ENCODE measurements around the gene TLCD4.
A peak's percentile ranks its signal among the peaks of the same experiment; 100 is the strongest.
"Not testable (repeated sequence)": the region's sequence is repeated elsewhere in the genome, so short reads cannot be mapped to it uniquely, and the experiment has no call there.

Gene TLCD4, protein sequence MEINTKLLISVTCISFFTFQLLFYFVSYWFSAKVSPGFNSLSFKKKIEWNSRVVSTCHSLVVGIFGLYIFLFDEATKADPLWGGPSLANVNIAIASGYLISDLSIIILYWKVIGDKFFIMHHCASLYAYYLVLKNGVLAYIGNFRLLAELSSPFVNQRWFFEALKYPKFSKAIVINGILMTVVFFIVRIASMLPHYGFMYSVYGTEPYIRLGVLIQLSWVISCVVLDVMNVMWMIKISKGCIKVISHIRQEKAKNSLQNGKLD

GRCh38 chr1:95117207-95118066, at the start of gene TLCD4:
Gene TLCD4, plus strand, starts transcription at chr1:95117355. Its CDS starts 26,547 bp downstream, at chr1:95143902.
- DNase-seq, result peak; percentile 46 to 54

GRCh38 chr1:95067568-95067967, 49.6 kb upstream of the TLCD4 start:
- no peak for DNase-seq

- DNase-seq, result no peak
These were observed 48.0 kb upstream of the TLCD4 start for GRCh38 chr1:95068956-95069709.

GRCh38 chr1:95069710-95070093, 47.5 kb upstream of the TLCD4 start:
- DNase-seq, result no peak

DNA sequence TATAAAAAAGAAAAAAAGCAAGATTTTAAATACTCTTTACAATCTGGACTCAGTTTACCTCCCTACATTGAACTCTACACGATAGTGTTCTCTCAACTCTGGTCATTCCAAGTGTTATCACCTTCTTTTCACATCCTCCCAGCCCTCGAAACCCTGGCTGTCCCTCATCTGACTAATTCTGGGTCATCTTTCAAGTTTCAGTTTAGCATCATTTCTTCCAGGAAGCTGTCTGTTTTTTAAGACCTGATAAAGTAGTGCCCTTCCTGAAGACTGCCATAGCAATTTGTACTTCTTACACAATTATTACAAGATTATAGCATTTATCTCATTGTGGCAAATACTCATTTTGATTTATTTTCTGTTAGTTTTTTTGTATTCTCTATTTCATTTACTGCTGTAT, 45.6 kb upstream of the TLCD4 start:
- no peak for DNase-seq

DNA sequence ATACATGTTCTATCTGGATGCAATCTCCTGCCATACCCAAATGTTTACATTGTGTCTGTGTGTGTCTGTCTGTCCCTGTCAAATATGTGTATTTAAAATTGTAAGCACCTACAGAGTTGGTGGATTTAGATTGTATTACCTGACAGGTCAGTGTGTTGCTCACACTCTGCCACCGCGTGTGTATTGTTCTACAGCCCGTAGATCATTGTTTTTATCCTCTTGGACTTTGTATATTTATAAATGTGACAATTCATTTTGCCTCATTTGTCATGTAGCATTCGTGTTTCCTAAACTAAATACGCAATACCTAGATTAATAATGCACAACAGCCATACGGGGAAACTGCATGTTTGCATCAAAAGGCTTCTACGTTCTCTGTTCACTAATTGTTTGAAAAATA, 45.0 kb upstream of the TLCD4 start:
- no peak for DNase-seq

DNA sequence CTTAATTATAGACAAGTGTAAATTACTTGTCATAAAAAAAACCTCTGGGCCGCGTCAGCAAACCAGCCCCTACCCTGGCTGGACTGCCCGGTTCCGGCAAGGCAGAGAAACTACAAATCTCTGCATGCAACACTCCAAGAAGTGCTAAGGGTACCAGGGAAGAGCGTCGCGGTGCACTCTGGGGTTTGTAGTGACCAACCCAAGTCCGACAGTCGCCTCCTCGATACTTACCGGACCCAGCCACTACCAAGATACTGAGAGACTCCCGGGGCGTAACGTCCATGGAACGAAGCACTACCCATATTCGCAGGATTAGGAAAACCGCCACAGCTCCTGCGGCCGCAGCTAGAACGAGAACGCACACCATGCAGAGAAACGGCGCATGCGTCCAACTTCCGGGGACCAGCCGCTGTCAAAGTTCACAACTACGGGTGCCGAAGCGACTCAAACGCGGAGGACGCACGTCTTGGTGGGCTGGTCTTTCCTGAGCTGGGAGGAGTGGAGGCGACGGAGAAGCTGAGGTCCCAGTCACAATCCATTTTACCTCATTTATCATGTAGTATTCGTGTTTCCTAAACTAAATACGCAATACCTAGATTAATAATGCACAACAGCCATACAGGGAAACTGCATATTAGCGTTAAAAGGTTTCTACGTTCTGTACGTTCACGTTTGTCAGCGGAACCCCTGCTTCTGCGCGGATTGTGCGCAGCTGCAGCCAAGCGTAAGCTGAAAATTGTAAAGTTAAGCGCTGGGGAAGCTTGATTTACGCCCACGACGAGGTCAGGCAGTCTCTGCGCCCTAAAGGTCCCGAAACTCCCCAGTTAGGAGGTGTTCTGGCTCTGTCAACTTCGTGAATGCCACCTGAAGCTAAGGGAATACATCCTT, 44.4 kb upstream of the TLCD4 start, which contains the start of gene ALG14:
TSS of gene ALG14 (minus strand) at position 420 of the 888 bp plus-strand sequence. CDS start at position 367, 53 bp downstream.
- DNase-seq, result peak; percentile 92 to 94

GRCh38 chr1:95073446-95073845, 43.7 kb upstream of the TLCD4 start:
- DNase-seq, result no peak

DNA sequence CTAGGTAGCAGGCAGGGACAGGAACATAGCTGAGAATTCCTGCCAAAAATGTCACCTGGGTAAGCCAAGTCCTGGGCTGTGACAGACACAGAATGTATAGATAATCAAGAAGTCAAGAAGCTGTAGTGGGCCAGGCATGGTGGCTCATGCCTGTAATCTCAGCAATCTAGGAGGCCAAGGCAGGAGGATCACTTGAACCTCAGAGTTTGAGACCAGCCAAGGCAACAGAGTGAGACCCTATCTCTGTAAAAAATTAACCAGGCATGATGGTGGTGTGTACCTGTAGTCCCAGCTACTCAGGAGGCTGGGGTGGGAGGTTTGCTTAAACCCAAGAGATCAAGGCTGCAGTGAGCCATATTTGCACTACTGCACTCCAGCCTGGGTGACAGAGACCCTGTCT, 41.1 kb upstream of the TLCD4 start:
- DNase-seq, result no peak

DNA sequence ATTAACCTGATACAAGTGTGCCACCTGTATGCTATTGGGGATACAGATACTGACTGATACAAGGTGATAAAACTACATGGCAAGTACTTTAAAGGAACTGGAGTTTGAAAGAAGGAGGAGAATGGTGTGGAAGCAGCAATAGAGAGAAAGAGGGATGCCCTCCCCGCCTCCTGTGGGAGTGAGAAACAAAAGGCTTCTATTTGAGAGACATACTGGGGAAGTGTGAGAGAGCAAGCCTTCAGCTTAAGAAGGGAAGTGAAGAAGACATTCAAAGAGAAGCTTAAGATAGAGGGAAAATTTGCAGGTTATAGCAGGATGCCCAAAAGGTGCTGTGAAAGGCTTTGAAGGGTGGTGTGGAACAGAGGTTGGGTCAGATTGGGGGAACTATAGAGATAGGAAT, 36.7 kb upstream of the TLCD4 start:
- DNase-seq, result no peak

GRCh38 chr1:95080879-95081278, 36.3 kb upstream of the TLCD4 start:
- DNase-seq, result no peak

DNA sequence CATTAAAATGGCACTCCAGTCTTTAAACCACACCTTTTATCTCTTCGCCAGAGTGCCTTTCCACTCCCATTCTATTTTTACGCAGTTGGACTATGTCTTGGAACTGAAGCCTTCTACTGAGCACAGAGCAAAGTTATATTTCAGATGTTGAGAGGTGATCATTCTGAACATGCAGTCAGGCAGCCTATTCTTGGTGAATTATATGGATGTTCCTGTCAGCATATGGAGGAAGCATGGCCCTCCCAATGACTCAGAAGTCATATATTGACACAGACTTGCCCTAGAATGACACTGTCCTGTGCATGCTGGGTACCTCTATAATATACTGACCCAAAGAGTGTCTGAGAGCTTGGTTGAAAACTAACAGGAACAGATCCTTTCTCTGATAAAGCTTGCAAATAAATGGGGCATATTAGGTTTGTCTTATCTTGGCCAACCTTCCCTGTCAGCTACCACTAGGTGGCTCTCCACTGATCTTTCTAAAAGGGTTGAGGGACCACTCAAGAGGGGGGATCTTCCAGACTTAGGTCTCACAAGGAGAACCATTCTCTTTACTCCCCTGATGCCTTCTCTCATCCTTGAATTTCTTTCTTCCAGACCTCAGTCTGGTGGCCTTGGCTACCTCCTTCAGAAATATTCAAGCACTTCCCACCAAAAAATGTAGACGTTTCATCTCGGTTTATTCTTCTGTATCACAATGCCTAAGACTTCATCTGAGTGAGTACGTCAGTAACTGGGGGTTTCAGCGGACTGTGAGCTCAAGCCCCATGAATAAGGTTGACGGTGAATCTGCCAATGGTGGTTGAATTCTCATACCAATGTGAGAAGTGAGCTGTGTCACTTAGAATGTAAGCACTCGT, 32.6 kb upstream of the TLCD4 start:
- DNase-seq, result peak in 1 of 2 experiments; percentile 26

DNA sequence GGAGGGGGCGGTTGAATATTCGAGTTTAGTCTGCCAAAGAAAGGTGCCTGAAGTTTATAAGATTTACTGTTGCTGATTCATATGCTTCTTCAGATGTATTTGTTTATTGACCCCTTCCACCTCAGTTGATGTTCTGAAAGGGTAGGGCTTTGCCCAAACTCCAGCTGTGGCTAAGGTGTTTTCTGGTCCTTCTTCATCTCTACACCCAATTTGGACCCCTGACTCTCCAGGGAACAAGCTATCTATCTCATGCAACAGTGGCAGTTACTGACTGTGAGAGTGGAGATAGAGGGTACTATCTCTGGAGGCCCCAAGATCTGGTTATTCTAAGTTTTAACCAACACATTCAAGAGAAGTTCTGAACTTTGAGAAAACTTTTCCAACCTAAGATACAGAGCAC, 31.8 kb upstream of the TLCD4 start:
- no peak for DNase-seq

DNA sequence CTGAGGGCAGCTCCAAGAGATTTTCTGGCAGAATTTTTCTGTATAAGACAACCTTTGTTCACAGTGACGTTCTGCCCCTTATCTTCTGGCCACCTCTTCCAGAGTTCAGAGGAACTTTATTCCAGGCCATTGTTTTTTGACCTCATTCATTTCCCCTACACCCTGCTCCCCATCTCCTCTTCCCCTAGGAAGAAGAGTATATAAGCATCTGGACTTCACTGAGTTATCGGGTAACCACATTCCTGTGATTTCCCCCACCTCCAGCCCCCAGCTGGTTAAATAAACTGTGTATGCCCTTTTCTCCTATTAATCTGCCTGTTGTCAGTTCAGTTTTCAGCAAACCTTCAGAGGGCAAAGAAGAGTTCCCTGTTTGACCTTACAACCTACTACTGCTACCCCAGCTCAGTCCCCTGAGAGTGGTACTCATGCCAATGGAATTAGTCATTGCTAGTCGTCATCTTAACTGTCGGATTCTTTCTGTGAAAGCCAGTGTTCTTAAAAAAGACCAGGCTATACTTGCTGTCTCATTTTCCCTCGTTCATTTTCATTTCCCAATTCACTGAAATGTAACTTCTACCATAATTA, 30.1 kb upstream of the TLCD4 start:
- DNase-seq, result no peak

GRCh38 chr1:95088303-95088702, 28.9 kb upstream of the TLCD4 start:
- no peak for DNase-seq

DNA sequence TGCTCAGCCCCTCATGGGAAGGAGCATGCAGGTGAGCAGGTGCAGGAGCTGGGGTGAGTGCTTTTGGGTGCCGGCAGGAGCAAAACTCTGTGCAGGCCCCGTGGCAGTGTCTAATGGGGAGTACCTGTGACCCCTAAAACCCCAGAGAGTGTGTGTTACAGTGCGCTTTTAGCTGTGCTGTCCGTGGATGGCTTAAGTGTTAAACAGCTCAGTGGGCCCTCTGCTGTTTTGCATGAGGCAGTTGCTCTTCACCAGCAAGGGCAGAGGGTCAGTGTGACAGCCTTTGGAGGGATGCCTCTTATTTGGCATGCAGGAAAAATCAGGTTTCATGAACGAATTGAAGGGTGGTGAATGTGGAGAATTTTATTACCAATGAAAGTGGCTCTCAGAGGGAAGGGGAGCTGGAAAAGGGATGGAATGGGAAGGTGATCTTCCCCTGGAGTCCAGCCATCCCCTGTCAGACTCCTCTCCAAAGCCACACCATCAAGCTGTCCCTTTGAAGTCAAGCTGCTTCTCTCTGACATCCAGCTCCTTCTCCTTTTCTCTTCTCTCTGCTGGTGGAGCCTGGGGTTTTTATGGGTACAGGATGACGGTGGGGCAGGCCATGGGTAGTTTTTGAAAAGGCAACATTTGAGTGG, 27.4 kb upstream of the TLCD4 start:
- DNase-seq, result no peak

GRCh38 chr1:95091290-95091689, 25.9 kb upstream of the TLCD4 start:
- not testable (repeated sequence) for DNase-seq

- not testable (repeated sequence) for DNase-seq
These were observed 24.3 kb upstream of the TLCD4 start for GRCh38 chr1:95092891-95093290.

DNA sequence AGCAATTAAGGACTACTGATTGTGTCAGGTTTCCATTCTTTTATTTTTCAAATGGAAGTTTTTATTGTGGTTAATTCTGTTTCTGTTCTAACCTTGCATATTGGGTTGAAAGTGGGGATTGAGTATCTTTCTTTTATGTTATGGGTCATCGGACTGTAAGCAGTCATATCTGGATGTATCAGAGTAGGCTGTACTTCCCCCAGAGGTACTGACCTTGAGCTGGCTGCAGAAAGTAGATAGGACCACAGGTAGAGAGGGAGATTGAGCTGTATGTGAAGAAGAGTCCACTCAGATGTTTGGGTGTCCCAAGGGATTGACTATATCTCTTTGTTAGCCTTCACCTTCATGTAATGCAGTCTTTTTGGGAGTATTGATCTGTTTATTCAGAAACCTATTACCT, 23.9 kb upstream of the TLCD4 start:
- no peak for DNase-seq

DNA sequence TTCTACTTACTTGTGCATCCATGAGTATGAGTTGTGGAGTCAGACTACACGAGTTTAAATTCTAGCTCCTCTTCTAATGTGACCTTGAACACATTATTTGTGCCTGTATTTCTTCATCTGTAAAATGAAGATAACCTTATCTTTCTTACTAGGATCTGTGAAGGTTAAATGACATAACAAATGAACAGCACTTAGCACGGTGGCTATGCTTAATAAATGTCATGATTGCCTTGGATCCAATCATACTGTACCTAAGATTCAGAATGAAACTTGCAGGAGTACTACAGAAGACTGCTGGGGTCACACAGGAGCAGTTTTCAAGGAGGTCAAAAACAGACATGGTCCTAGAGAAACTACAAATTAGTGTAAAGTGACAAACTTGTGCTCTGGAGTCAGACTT, 22.2 kb upstream of the TLCD4 start:
- no peak for DNase-seq

- no peak for DNase-seq
These were observed 21.3 kb upstream of the TLCD4 start for GRCh38 chr1:95095833-95096217.
